ENCODE data around the gene NCMAP. TPM values are rescaled to one million over a fixed set of nuclear protein-coding genes. Genes with fewer than 3 reads are reported as not detected.

NCMAP gene
- total and polyA plus RNA-seq, 4 donors = 0.25 to 0.81 (median 0.62) TPM; not detected in 1

DNA sequence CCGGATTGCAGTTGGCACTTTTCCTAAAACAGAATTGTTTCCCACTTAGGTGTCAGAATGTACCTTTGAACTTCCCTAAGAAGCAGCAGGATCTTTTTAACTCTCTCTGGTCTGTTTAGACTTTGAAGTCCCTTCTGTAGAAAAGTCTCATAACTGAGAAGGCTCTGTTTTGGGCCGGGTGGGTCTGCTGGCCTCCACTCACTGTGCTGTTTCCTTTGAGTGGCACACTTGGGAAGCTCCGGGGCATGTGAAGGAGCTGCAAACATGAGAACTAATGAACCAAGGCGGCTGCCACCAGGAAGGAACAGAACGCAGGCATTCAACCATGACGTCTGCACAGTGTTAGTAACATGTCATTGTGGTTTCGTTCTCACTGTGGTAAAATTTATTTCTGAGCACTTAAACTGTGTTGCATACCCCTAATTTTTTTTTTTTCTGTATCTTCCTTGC lies 19.5 kb upstream of the NCMAP start:
- H3K4me3 ChIP-seq (ENCODE audit: low read length in 2 of 2) = no peak overlapping the region
- ATAC-seq (ENCODE audit: low FRiP score) (no peak), DNase-seq (no peak)
- intact Hi-C loops (cut with DNase I) = no loop called here
- 59 to 65% methylated on average over 7 of the region's 7 CpGs for WGBS, 2 donors
- H3K36me3 ChIP-seq (ENCODE audit: control insufficient read depth in 1 of 2, insufficient read depth in 2 of 2, low read length in 1 of 2) = no peaks in the 10 kb centered on the region
- H3K4me1 ChIP-seq (ENCODE audit: control insufficient read depth in 1 of 2, insufficient read depth in 2 of 2, low read length in 2 of 2) = no peaks in the 10 kb centered on the region
- no peaks in the 10 kb centered on the region for H3K27me3 ChIP-seq (ENCODE audit: control insufficient read depth in 1 of 2, insufficient read depth in 2 of 2, low read length in 1 of 2)
- no peaks in the 10 kb centered on the region for H3K9me3 ChIP-seq (ENCODE audit: control insufficient read depth, low read length)
- H3K27ac ChIP-seq (ENCODE audit: low read depth in 1 of 2, low read length in 2 of 2) = no peak overlapping the region

DNA sequence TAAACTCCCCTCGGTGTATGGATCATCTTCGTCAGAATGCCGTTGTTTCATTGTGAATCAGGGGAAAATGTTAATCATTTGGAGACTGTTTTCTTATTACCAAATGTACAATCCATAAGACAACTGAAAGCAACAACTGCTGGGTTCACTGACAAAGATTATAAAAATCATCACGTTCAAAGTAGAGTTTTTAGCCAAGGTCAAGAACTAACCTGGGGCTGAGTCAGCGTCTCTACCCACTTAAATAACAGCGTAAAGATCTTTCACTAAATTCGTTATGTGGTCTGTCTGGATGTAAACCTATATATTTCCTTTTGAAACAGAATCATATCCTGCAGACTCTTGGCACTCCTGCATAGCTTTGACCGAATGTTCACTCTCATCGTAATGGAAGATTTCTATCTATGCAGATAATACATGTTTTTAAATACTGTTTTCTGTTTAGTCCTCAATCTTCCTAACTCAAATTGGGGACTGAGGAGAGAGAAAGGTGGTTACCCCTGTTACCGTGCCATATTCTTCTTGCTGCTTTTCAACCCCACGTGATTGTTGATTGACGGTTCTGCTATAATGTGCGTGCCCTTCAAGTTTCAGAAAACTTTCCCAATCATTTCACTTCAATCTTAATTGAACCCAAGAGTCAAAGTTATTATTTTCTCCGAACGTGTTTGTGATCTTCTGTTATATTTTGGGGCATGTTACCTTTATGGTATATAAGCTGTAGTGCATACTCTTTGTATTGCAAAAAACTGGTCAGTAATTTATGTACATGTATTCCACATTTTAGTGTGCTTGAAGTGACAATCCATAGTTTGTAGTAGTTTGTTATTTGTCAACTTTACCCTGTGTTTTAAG lies 15.6 kb upstream of the NCMAP start:
- WGBS, 2 donors = 86 to 87% methylated on average over 15 of the region's 15 CpGs
- ATAC-seq (ENCODE audit: low FRiP score) = no peak
- no peaks in the 10 kb centered on the region for H3K4me1 ChIP-seq (ENCODE audit: control insufficient read depth in 1 of 2, insufficient read depth in 2 of 2, low read length in 2 of 2)
- no peak overlapping the region for H3K4me3 ChIP-seq (ENCODE audit: low read length in 2 of 2)
- intact Hi-C loops (cut with DNase I) = no loop called here
- no peak overlapping the region for H3K27ac ChIP-seq (ENCODE audit: low read depth in 1 of 2, low read length in 2 of 2)
- H3K27me3 ChIP-seq (ENCODE audit: control insufficient read depth in 1 of 2, insufficient read depth in 2 of 2, low read length in 1 of 2) = no peaks in the 10 kb centered on the region
- no peaks in the 10 kb centered on the region for H3K36me3 ChIP-seq (ENCODE audit: control insufficient read depth in 1 of 2, insufficient read depth in 2 of 2, low read length in 1 of 2)
- DNase-seq = no peak
- no peaks in the 10 kb centered on the region for H3K9me3 ChIP-seq (ENCODE audit: control insufficient read depth, low read length)

DNA sequence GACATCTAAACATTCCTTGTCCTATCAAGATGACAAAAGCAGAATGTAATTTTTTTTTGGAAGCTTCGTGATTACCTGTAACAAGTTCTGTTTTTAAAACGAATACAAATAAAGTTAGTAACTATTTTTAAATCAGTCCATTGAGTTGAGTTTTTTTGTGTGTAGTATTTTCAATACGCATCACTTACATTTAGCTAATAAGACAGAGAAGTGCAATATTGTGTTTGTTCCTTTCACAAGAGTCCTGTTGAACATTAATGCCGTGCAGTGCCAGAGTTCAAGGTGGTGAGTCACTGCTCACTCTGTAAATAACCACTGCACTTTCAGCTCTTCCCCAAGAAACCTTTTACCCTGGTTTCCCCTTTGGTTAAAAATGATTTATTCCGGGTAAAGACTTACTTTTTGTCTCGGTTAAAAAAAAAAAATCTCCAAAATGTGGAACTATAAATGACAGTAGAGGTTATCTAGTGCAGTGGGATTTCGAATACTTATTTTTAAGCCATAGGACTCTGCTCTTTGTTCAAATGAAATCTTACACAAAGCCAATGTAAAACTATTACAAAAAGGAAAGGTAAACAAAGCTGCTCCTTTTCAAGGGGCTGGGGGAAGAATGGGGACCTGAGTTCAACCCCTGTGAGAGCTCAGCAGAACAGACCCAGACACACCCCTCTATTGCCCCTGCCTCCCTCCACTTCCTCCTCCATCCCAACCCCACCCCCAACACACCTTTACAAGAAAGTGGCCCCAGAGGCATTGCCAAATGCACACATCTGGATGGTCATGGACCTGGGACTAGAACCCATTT lies 14.8 kb upstream of the NCMAP start:
- intact Hi-C loops (cut with DNase I) = no loop called here
- Histone ChIP-seq H3K9me3 (ENCODE audit: control insufficient read depth, low read length) (no peaks in the 10 kb centered on the region), H3K27me3 (ENCODE audit: control insufficient read depth in 1 of 2, insufficient read depth in 2 of 2, low read length in 1 of 2) (no peaks in the 10 kb centered on the region), H3K4me3 (ENCODE audit: low read length in 2 of 2) (no peak overlapping the region), H3K4me1 (ENCODE audit: control insufficient read depth in 1 of 2, insufficient read depth in 2 of 2, low read length in 2 of 2) (no peaks in the 10 kb centered on the region), H3K36me3 (ENCODE audit: control insufficient read depth in 1 of 2, insufficient read depth in 2 of 2, low read length in 1 of 2) (no peaks in the 10 kb centered on the region), H3K27ac (ENCODE audit: low read depth in 1 of 2, low read length in 2 of 2) (no peak overlapping the region)
- no peak for ATAC-seq (ENCODE audit: low FRiP score)
- DNase-seq = no peak
- WGBS, 2 donors = 69 to 70% methylated on average over 7 of the region's 7 CpGs

DNA sequence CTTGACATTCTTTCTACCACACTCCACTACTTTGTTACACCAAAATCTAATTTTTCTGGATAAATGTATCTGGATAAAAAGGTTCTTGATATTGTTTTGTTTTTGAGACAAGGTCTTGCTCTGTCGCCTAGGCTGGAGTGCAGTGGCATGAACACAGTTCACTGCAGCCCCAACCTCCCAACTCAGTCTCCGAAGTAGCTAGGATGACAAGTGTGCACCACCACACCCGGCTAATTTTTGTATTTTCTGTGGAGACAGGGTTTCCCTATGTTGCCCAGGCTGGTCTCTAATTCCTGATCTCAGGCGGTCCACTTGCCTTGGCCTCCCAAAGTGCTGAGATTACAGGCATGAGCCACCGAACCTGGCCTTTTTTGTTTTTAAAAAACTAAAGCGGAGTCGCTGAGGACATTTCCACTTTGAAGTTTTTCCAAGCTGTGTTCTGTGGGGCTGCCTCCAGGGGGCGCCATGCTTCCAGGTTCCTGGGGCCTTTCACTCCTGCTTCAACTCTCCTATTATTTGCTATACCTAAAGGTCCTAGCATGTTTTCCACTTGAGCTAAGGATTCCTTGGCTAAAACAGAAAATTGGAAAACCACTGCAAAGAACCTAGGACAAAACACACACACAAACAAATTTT lies 14.1 kb upstream of the NCMAP start:
- intact Hi-C loops (cut with DNase I) = no loop called here
- H3K27me3 ChIP-seq (ENCODE audit: control insufficient read depth in 1 of 2, insufficient read depth in 2 of 2, low read length in 1 of 2) = no peaks in the 10 kb centered on the region
- H3K4me1 ChIP-seq (ENCODE audit: control insufficient read depth in 1 of 2, insufficient read depth in 2 of 2, low read length in 2 of 2) = no peaks in the 10 kb centered on the region
- no peak overlapping the region for H3K4me3 ChIP-seq (ENCODE audit: low read length in 2 of 2)
- no peak overlapping the region for H3K27ac ChIP-seq (ENCODE audit: low read depth in 1 of 2, low read length in 2 of 2)
- H3K36me3 ChIP-seq (ENCODE audit: control insufficient read depth in 1 of 2, insufficient read depth in 2 of 2, low read length in 1 of 2) = no peaks in the 10 kb centered on the region
- ATAC-seq (ENCODE audit: low FRiP score) (no peak), DNase-seq (no peak)
- 64 to 68% methylated on average over 8 of the region's 8 CpGs for WGBS, 2 donors
- no peaks in the 10 kb centered on the region for H3K9me3 ChIP-seq (ENCODE audit: control insufficient read depth, low read length)

DNA sequence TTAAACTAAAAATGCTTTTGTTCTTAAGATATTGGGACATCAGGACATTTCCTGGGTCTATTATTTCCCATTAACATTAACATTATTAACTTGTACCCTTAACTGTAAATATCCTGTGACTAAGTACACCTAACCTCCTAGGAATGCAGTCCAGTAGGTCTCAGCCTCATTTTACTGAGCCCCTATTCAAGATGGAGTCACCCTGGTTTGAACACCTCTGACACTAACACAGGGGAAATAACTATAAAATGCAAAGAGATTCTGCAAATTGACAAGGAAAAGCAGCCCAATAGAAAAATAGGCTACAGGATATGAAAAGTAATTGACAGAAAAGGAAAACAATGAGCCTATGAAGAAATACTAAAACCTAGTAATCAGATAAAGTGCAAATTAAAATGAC lies 11.6 kb upstream of the NCMAP start:
- H3K27ac ChIP-seq (ENCODE audit: low read depth in 1 of 2, low read length in 2 of 2) = no peak overlapping the region
- intact Hi-C loops (cut with DNase I) = no loop called here
- H3K27me3 ChIP-seq (ENCODE audit: control insufficient read depth in 1 of 2, insufficient read depth in 2 of 2, low read length in 1 of 2) = no peaks in the 10 kb centered on the region
- no peaks in the 10 kb centered on the region for H3K36me3 ChIP-seq (ENCODE audit: control insufficient read depth in 1 of 2, insufficient read depth in 2 of 2, low read length in 1 of 2)
- no peak overlapping the region for H3K4me3 ChIP-seq (ENCODE audit: low read length in 2 of 2)
- ATAC-seq (ENCODE audit: low FRiP score) (no peak), DNase-seq (no peak)
- H3K4me1 ChIP-seq (ENCODE audit: control insufficient read depth in 1 of 2, insufficient read depth in 2 of 2, low read length in 2 of 2) = no peaks in the 10 kb centered on the region
- no peaks in the 10 kb centered on the region for H3K9me3 ChIP-seq (ENCODE audit: control insufficient read depth, low read length)

DNA sequence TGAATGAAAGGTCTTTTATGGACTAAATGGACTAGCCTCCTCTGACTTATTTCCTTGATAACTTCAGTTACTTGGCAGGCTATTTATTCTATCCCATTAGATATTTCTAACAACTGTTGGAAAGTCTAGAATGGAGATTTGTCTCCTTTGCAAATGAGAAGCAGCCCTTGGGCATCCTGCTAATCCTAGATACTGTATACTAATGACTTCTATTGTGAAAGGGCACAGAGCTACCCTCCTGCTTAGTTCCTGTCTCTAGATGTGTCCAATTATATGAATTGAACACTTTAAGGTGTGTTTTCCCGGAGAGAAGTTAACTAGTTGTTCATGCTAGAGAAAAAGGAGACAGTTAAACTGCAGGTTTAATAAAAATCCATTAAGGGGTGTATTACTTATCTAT lies 10.2 kb upstream of the NCMAP start:
- no peaks in the 10 kb centered on the region for H3K36me3 ChIP-seq (ENCODE audit: control insufficient read depth in 1 of 2, insufficient read depth in 2 of 2, low read length in 1 of 2)
- DNase-seq (no peak), ATAC-seq (ENCODE audit: low FRiP score) (no peak)
- intact Hi-C loops (cut with DNase I) = no loop called here
- H3K4me3 ChIP-seq (ENCODE audit: low read length in 2 of 2) = no peak overlapping the region
- WGBS, 2 donors = 72 to 74% methylated on average over 1 of the region's 1 CpG
- no peaks in the 10 kb centered on the region for H3K4me1 ChIP-seq (ENCODE audit: control insufficient read depth in 1 of 2, insufficient read depth in 2 of 2, low read length in 2 of 2)
- no peaks in the 10 kb centered on the region for H3K9me3 ChIP-seq (ENCODE audit: control insufficient read depth, low read length)
- no peak overlapping the region for H3K27ac ChIP-seq (ENCODE audit: low read depth in 1 of 2, low read length in 2 of 2)
- peaks cover 0 to 4% of the 10 kb centered on the region in 2 donors for H3K27me3 ChIP-seq (ENCODE audit: control insufficient read depth in 1 of 2, insufficient read depth in 2 of 2, low read length in 1 of 2)

DNA sequence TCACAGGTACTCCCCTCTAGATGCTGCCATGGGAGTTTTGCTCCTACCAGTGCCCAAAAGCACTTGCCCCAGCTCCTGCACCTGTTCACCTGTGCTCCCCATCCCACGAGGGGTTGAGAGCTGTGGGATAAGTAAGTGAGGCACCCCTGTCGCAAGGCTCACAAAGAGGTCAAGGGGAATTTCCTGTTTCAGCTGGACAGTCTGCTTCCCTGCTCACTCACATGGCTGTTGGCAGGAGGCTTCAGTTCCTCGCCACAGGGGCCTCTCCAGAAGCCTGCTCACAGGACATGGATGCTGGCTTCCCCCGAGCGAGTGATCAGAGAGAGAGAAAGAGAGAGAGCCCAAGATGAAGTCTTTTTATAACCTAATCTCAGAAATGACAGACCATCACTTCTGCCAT lies 8.7 kb upstream of the NCMAP start:
- Histone ChIP-seq H3K36me3 (ENCODE audit: control insufficient read depth in 1 of 2, insufficient read depth in 2 of 2, low read length in 1 of 2) (no peaks in the 10 kb centered on the region), H3K27me3 (ENCODE audit: control insufficient read depth in 1 of 2, insufficient read depth in 2 of 2, low read length in 1 of 2) (peaks cover 0 to 4% of the 10 kb centered on the region in 2 donors), H3K9me3 (ENCODE audit: control insufficient read depth, low read length) (no peaks in the 10 kb centered on the region), H3K4me1 (ENCODE audit: control insufficient read depth in 1 of 2, insufficient read depth in 2 of 2, low read length in 2 of 2) (no peaks in the 10 kb centered on the region), H3K4me3 (ENCODE audit: low read length in 2 of 2) (no peak overlapping the region), H3K27ac (ENCODE audit: low read depth in 1 of 2, low read length in 2 of 2) (no peak overlapping the region)
- intact Hi-C loops (cut with DNase I) = no loop called here
- DNase-seq (no peak), ATAC-seq (ENCODE audit: low FRiP score) (no peak)
- 65 to 69% methylated on average over 5 of the region's 5 CpGs for whole genome bisulfite sequencing, 2 donors

DNA sequence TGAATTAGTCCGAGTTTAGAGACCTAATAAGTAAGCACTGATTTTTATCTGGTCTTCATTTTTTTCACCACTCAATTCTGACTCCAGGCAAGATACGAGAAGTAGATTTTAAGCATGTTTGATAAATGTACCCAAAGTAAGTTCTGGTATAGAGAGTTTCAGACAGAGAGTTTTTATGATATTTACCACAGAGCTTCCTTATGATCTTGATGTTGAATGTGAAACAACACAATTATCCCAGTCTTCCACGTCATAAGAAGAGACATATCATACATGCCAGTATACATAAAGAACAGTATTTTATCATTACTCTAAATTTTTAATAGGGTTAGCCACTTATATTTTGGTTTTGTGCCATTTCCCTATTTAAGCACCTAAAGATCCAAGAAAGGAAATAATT lies 7.8 kb upstream of the NCMAP start:
- DNase-seq = no peak

More for the DNA sequence above, 7.8 kb upstream of the NCMAP start:
- intact Hi-C loops (cut with DNase I) = no loop called here
- H3K27ac ChIP-seq (ENCODE audit: low read depth in 1 of 2, low read length in 2 of 2) = no peak overlapping the region
- WGBS, 2 donors = 65 to 66% methylated on average over 3 of the region's 3 CpGs
- no peaks in the 10 kb centered on the region for H3K9me3 ChIP-seq (ENCODE audit: control insufficient read depth, low read length)
- ATAC-seq (ENCODE audit: low FRiP score) = no peak
- no peaks in the 10 kb centered on the region for H3K36me3 ChIP-seq (ENCODE audit: control insufficient read depth in 1 of 2, insufficient read depth in 2 of 2, low read length in 1 of 2)
- H3K4me3 ChIP-seq (ENCODE audit: low read length in 2 of 2) = no peak overlapping the region
- peaks cover 0 to 4% of the 10 kb centered on the region in 2 donors for H3K27me3 ChIP-seq (ENCODE audit: control insufficient read depth in 1 of 2, insufficient read depth in 2 of 2, low read length in 1 of 2)
- no peaks in the 10 kb centered on the region for H3K4me1 ChIP-seq (ENCODE audit: control insufficient read depth in 1 of 2, insufficient read depth in 2 of 2, low read length in 2 of 2)
